IMR-90 (cell line): ENCODE data around the gene ZDHHC7. TPM values are rescaled to one million over a fixed set of nuclear protein-coding genes. Genes with fewer than 3 reads are reported as not detected.

Experiments
- ATAC-seq: fragments of 200-7000 bp; cut with Tn5 transposase; 2 replicates; pipeline ENCODE4 v1.9.1; 2020; ENCODE audit warnings: low read depth, mild to moderate bottlenecking, moderate library complexity
- BruUV-seq: library from RNA; stranded (reverse); fragments of 400-500 nt; replicated peaks from 2 replicates; lab custom pipeline; 2021; lab: Mats Ljungman, UMichigan
- CTCF ChIA-PET: fragments of 300-600 bp; formaldehyde crosslinking; extraction: SDS; loops from one replicate; lab custom pipeline; 2021; ENCODE audit warnings: antibody characterized with exemption; lab: Yijun Ruan, JAX
- POLR2A ChIA-PET: fragments of 300-600 bp; sonication (Branson Sonifier 250); formaldehyde crosslinking; loops from one replicate; lab custom pipeline; 2022; ENCODE audit warnings: antibody characterized with exemption; ENCODE audit not compliant: unreplicated experiment; lab: Charles Lee
- DNase-seq: peaks from one replicate; pipeline ENCODE4 v3.0.0; 2013
- H2AFZ ChIP-seq: replicated peaks from 2 replicates; pipeline ENCODE3; 2013; ENCODE audit warnings: low read length, mild to moderate bottlenecking; ENCODE audit not compliant: poor library complexity
- H2AK5ac ChIP-seq: 2 replicates; pipeline ENCODE4 v1.6.1; 2013; ENCODE audit warnings: low read depth, low read length, inconsistent platforms
- H2AK9ac ChIP-seq: replicated peaks from 2 replicates; pipeline ENCODE3; 2013; ENCODE audit warnings: mild to moderate bottlenecking, low read depth, low read length, moderate library complexity; ENCODE audit not compliant: poor library complexity
- H2BK120ac ChIP-seq: 2 replicates; pipeline ENCODE4 v1.6.1; 2013; ENCODE audit warnings: low read depth, low read length, inconsistent platforms
- H2BK15ac ChIP-seq: 3 replicates; pipeline ENCODE4 v1.6.1; 2013; ENCODE audit warnings: low read depth, low read length, inconsistent platforms
- H2BK20ac ChIP-seq: 2 replicates; pipeline ENCODE4 v1.6.1; 2013; ENCODE audit warnings: low read depth, mild to moderate bottlenecking, inconsistent platforms, low read length, moderate library complexity
- H2BK5ac ChIP-seq: 2 replicates; pipeline ENCODE4 v1.6.1; 2013; ENCODE audit warnings: mild to moderate bottlenecking, low read depth, low read length, inconsistent platforms; ENCODE audit not compliant: poor library complexity, severe bottlenecking
- H3K14ac ChIP-seq: replicated peaks from 2 replicates; pipeline ENCODE4 v1.6.1; 2013; ENCODE audit warnings: low read depth, low read length, inconsistent platforms
- H3K18ac ChIP-seq: 2 replicates; pipeline ENCODE4 v1.6.1; 2013; ENCODE audit warnings: low read depth, low read length, control low read depth
- H3K23ac ChIP-seq: 2 replicates; pipeline ENCODE4 v1.6.1; 2013; ENCODE audit warnings: low read depth, low read length, inconsistent platforms
- H3K27ac ChIP-seq: 2 replicates; pipeline ENCODE4 v1.5.1; 2013; ENCODE audit warnings: mild to moderate bottlenecking, control low read depth, low read length; ENCODE audit not compliant: insufficient read depth
- H3K27me3 ChIP-seq: 2 replicates; pipeline ENCODE4 v1.6.1; 2013; ENCODE audit warnings: low read length; ENCODE audit not compliant: control insufficient read depth, insufficient read depth
- H3K36me3 ChIP-seq: 2 replicates; pipeline ENCODE4 v1.6.1; 2013; ENCODE audit warnings: low read length, mixed read lengths; ENCODE audit not compliant: control insufficient read depth, insufficient read depth
- H3K4ac ChIP-seq: 2 replicates; pipeline ENCODE4 v1.6.1; 2013; ENCODE audit warnings: low read depth, low read length, inconsistent platforms
- H3K4me1 ChIP-seq: 2 replicates; pipeline ENCODE4 v1.6.1; 2013; ENCODE audit warnings: low read length, mixed read lengths; ENCODE audit not compliant: control insufficient read depth, insufficient read depth
- H3K4me2 ChIP-seq: 2 replicates; pipeline ENCODE4 v1.6.1; 2013; ENCODE audit warnings: low read depth, mild to moderate bottlenecking, control low read depth, low read length, moderate library complexity
- H3K4me3 ChIP-seq: 2 replicates; pipeline ENCODE4 v1.5.1; 2013; ENCODE audit warnings: low read depth, mild to moderate bottlenecking, control low read depth, low read length, moderate library complexity; ENCODE audit not compliant: insufficient read depth
- H3K56ac ChIP-seq: 2 replicates; pipeline ENCODE4 v1.6.1; 2013; ENCODE audit warnings: low read length, inconsistent platforms; ENCODE audit not compliant: insufficient read depth; ENCODE audit errors: extremely low read depth
- H3K79me1 ChIP-seq, 2 experiments: 2 replicates each; pipeline ENCODE4 v1.6.1; 2013; ENCODE audit warnings: low read length in 2 of 2, inconsistent platforms in 1 of 2, low read depth in 1 of 2
- H3K9ac ChIP-seq: 2 replicates; pipeline ENCODE4 v1.6.1; 2013; ENCODE audit warnings: low read depth, low read length, control low read depth
- H3K9me1 ChIP-seq: 2 replicates; pipeline ENCODE4 v1.6.1; 2013; ENCODE audit warnings: low read length, inconsistent platforms; ENCODE audit not compliant: insufficient read depth
- H3K9me3 ChIP-seq: 2 replicates; pipeline ENCODE4 v1.6.1; 2013; ENCODE audit warnings: low read length; ENCODE audit not compliant: control insufficient read depth, insufficient read depth
- H4K20me1 ChIP-seq: 2 replicates; pipeline ENCODE4 v1.6.1; 2013; ENCODE audit warnings: low read length, inconsistent platforms; ENCODE audit not compliant: insufficient read depth
- H4K5ac ChIP-seq: 2 replicates; pipeline ENCODE4 v1.6.1; 2013; ENCODE audit warnings: mild to moderate bottlenecking, low read depth, low read length, control low read depth
- H4K8ac ChIP-seq, 2 experiments: 2 replicates each; pipeline ENCODE4 v1.6.1; 2013; ENCODE audit warnings: low read depth in 2 of 2, low read length in 2 of 2, control low read depth in 1 of 2, inconsistent platforms in 1 of 2
- H4K91ac ChIP-seq: 2 replicates; pipeline ENCODE4 v1.6.1; 2013; ENCODE audit warnings: low read depth, low read length, inconsistent platforms; ENCODE audit not compliant: insufficient read depth
- BHLHE40 ChIP-seq: fragments of 150-350 bp; IDR thresholded peaks from 2 replicates; pipeline ENCODE4 v1.6.1; 2016; ENCODE audit warnings: mild to moderate bottlenecking, low read depth, low read length
- CEBPB ChIP-seq: IDR thresholded peaks from 2 replicates; pipeline ENCODE4 v1.6.1; 2012; ENCODE audit warnings: low read depth, low read length, improper control_type of control experiment
- CHD1 ChIP-seq: IDR thresholded peaks from 2 replicates; pipeline ENCODE4 v1.6.1; 2012; ENCODE audit warnings: low read depth, low read length, improper control_type of control experiment
- CTCF ChIP-seq: conservative IDR thresholded peaks from 2 replicates; pipeline ENCODE4 v1.5.1; 2012; ENCODE audit warnings: mild to moderate bottlenecking, low read depth, low read length, improper control_type of control experiment
- ELK1 ChIP-seq: fragments of 150-350 bp; IDR thresholded peaks from 2 replicates; pipeline ENCODE4 v1.6.1; 2016; ENCODE audit warnings: low read depth, mild to moderate bottlenecking, low read length, moderate library complexity, borderline replicate concordance
- FOS ChIP-seq: fragments of 150-350 bp; IDR thresholded peaks from 2 replicates; pipeline ENCODE4 v1.6.1; 2016; ENCODE audit warnings: low read depth, low read length
- MAFK ChIP-seq: IDR thresholded peaks from 2 replicates; pipeline ENCODE4 v1.6.1; 2012; ENCODE audit warnings: low read depth, low read length, improper control_type of control experiment
- MAZ ChIP-seq: IDR thresholded peaks from 2 replicates; pipeline ENCODE4 v1.6.1; 2012; ENCODE audit warnings: low read depth, mild to moderate bottlenecking, low read length, improper control_type of control experiment, moderate library complexity, borderline replicate concordance
- MXI1 ChIP-seq: IDR thresholded peaks from 2 replicates; pipeline ENCODE4 v1.6.1; 2012; ENCODE audit warnings: low read depth, mild to moderate bottlenecking, low read length, moderate library complexity, borderline replicate concordance
- NFE2L2 ChIP-seq: fragments of 150-350 bp; IDR thresholded peaks from 2 replicates; pipeline ENCODE4 v1.6.1; 2016; ENCODE audit warnings: low read depth, mild to moderate bottlenecking, low read length
- POLR2A ChIP-seq: IDR thresholded peaks from 2 replicates; pipeline ENCODE4 v1.6.1; 2012; ENCODE audit warnings: mild to moderate bottlenecking, low read depth, low read length
- RAD21 ChIP-seq: IDR thresholded peaks from 2 replicates; pipeline ENCODE4 v1.6.1; 2012; ENCODE audit warnings: low read length, improper control_type of control experiment
- RCOR1 ChIP-seq: IDR thresholded peaks from 2 replicates; pipeline ENCODE4 v1.6.1; 2012; ENCODE audit warnings: mild to moderate bottlenecking, low read length, improper control_type of control experiment; ENCODE audit not compliant: insufficient replicate concordance
- RFX5 ChIP-seq: IDR thresholded peaks from 2 replicates; pipeline ENCODE4 v1.8.0; 2012; ENCODE audit warnings: low read depth, mild to moderate bottlenecking, low read length, moderate library complexity
- SMC3 ChIP-seq: fragments of 150-350 bp; IDR thresholded peaks from 2 replicates; pipeline ENCODE4 v1.6.1; 2016; ENCODE audit warnings: low read depth, mild to moderate bottlenecking, antibody characterized with exemption, low read length, moderate library complexity
- USF2 ChIP-seq: fragments of 150-350 bp; IDR thresholded peaks from 2 replicates; pipeline ENCODE4 v1.6.1; 2017; ENCODE audit warnings: mild to moderate bottlenecking, antibody characterized with exemption, low read length, low read depth
- WGBS, 2 experiments: methylation state at CpG; one replicate each; pipeline versions ENCODE4 v1.1.5 to v1.1.7; 2013; ENCODE audit warnings: missing lambda C conversion rate in 2 of 2; ENCODE audit not compliant: insufficient read length in 1 of 2; ENCODE audit errors: extremely low coverage in 2 of 2; 5-methylcytosine and 5-hydroxymethylcytosine counted together
- dilution Hi-C: fragments of 300-500 bp; cut with HindIII; formaldehyde crosslinking; loops from one replicate; pipeline ENCODE4 v1.14.3; 2018; ENCODE audit warnings: low sequenced_read_pairs; ENCODE audit not compliant: unreplicated experiment
- in situ Hi-C: fragments of 300-500 bp; cut with MboI; formaldehyde crosslinking; loops from 3 replicates; pipeline ENCODE4 v1.14.3; 2019; ENCODE audit warnings: low sequenced_read_pairs, inconsistent platforms, mixed read lengths
- intact Hi-C: fragments of 100-400 bp; cut with micrococcal nuclease; formaldehyde crosslinking; loops from 2 replicates; pipeline ENCODE4 v1.10.0; 2022
- polyA plus RNA-seq, 3 experiments: library from polyadenylated mRNA; depleted of rRNA; stranded (reverse); fragments of >200 nt; gene quantifications; 2 replicates each; pipeline ENCODE4 v1.2.3, GENCODE V29; 2012; ENCODE audit warnings: low replicate concordance in 1 of 3
- total RNA-seq: library from RNA; depleted of rRNA; stranded (reverse); fragments of >200 nt; gene quantifications from 2 replicates; pipeline ENCODE4 v1.2.3, GENCODE V29; 2012

Gene ZDHHC7
- total and polyA plus RNA-seq, 2 of the 4 experiments (the other 2 are of a cell fraction) = 80.1 to 97.1 TPM

GRCh38 chr16:85048921-85049562 is 37.7 kb upstream of the ZDHHC7 start:
- Histone ChIP-seq H2BK15ac (no peak overlapping the region), H3K4me2 (no peak overlapping the region), H3K9me3 (no peaks in the 10 kb centered on the region), H3K79me1 (peaks cover 0 to 17% of the 10 kb centered on the region in 2 experiments; a peak in 3 of 4 replicates), H3K27me3 (0 out of 2 replicates have a peak, but pooled peaks cover 1% of the 10 kb centered on the region), H3K9ac (no peak overlapping the region), H2AK5ac (no peak overlapping the region), H2AK9ac (no peak overlapping the region), H3K14ac (no peak overlapping the region), H3K27ac (no peak overlapping the region), H2AFZ (peak overlapping the region; percentile 33), H3K4ac (no peak overlapping the region), H3K56ac (no peak overlapping the region), H3K9me1 (no peaks in the 10 kb centered on the region; the same call in none of the 2 replicates), H4K8ac (no peak overlapping the region), H4K20me1 (peaks cover 10% of the 10 kb centered on the region), H2BK20ac (no peak overlapping the region), H3K18ac (no peak overlapping the region), H2BK120ac (no peak overlapping the region), H3K23ac (no peak overlapping the region), H3K36me3 (peaks cover 5% of the 10 kb centered on the region; the same call in 1 of the 2 replicates), H3K4me1 (peaks cover 5% of the 10 kb centered on the region), H4K5ac (no peak overlapping the region), H3K4me3 (no peak overlapping the region), H2BK5ac (no peak overlapping the region), H4K91ac (no peak overlapping the region)
- in situ Hi-C loops = no loop called here
- DNase-seq (no peak), ATAC-seq (no peak)
- dilution Hi-C loops = no loop called here
- CTCF ChIA-PET = no interaction called here
- TF ChIP-seq BHLHE40 (no peak), MXI1 (no peak), USF2 (no peak), RAD21 (no peak), FOS (no peak), RFX5 (no peak), CEBPB (no peak), ELK1 (no peak), MAZ (no peak), POLR2A (no peak), CHD1 (no peak), NFE2L2 (no peak), CTCF (no peak), RCOR1 (no peak), SMC3 (no peak), MAFK (no peak)
- no TSS peak for BruUV-seq
- intact Hi-C loops = no loop called here
- WGBS, 2 experiments = 84% methylated on average over 4 of the region's 17 CpGs; no CpG with 5 or more reads in 1 of the 2 experiments
- POLR2A ChIA-PET = no interaction called here
